Keratinocyte (primary cell): ENCODE data around the gene COG6. TPM values are rescaled to one million over a fixed set of nuclear protein-coding genes. Genes with fewer than 3 reads are reported as not detected.

ENCODE experiments used
- DNase-seq: peaks from one replicate; pipeline ENCODE4 v3.0.0-alpha.2; 2011; ENCODE audit warnings: low read depth, missing footprints, low spot score
- FAIRE-seq: peaks from 2 replicates; lab custom pipeline; 2011; peaks lifted over from hg19 to GRCh38; lab: Jason Lieb, UNC
- H2AFZ ChIP-seq: 2 replicates; pipeline ENCODE4 v1.6.0; 2012; ENCODE audit warnings: low read length, control low read depth, inconsistent platforms; ENCODE audit not compliant: control insufficient read depth
- H3K27ac ChIP-seq: 2 replicates; pipeline ENCODE4 v1.5.1; 2011; ENCODE audit warnings: low read length; ENCODE audit not compliant: control insufficient read depth, insufficient read depth
- H3K27me3 ChIP-seq: 3 replicates; pipeline ENCODE4 v1.6.0; 2011; ENCODE audit warnings: low read length; ENCODE audit not compliant: control insufficient read depth, insufficient read depth; ENCODE audit errors: extremely low read depth
- H3K36me3 ChIP-seq, 2 experiments: 2 replicates in 1 of 2; 3 replicates in 1 of 2; pipeline ENCODE4 v1.5.1; 2011; ENCODE audit warnings: low read length in 2 of 2, mild to moderate bottlenecking in 1 of 2; ENCODE audit not compliant: control insufficient read depth in 2 of 2, insufficient read depth in 2 of 2; ENCODE audit errors: extremely low read depth in 1 of 2
- H3K4me1 ChIP-seq: 3 replicates; pipeline ENCODE4 v1.5.1; 2011; ENCODE audit warnings: low read length; ENCODE audit not compliant: control insufficient read depth, insufficient read depth; ENCODE audit errors: extremely low read depth
- H3K4me2 ChIP-seq: 3 replicates; pipeline ENCODE4 v1.6.0; 2011; ENCODE audit warnings: low read depth, low read length; ENCODE audit not compliant: control insufficient read depth, insufficient read depth; ENCODE audit errors: extremely low read depth
- H3K4me3 ChIP-seq, 3 experiments: fragments of 200-600 bp in 1 of 3; sonication (generic) in 1 of 3; 2 replicates in 2 of 3; 3 replicates in 1 of 3; pipeline ENCODE4 v1.5.1; 2011 to 2016; ENCODE audit warnings: low read length in 3 of 3, mild to moderate bottlenecking in 3 of 3, control low read depth in 2 of 3, inconsistent platforms in 1 of 3, low read depth in 1 of 3, mixed read lengths in 1 of 3, mixed run types in 1 of 3, moderate library complexity in 1 of 3; ENCODE audit not compliant: control insufficient read depth in 2 of 3, insufficient read depth in 2 of 3; ENCODE audit errors: extremely low read depth in 1 of 3
- H3K79me2 ChIP-seq: 2 replicates; pipeline ENCODE4 v1.6.0; 2012; ENCODE audit warnings: low read length; ENCODE audit not compliant: control insufficient read depth, insufficient read depth
- H3K9ac ChIP-seq: 3 replicates; pipeline ENCODE4 v1.6.0; 2011; ENCODE audit warnings: low read length; ENCODE audit not compliant: control insufficient read depth, insufficient read depth; ENCODE audit errors: extremely low read depth
- H3K9me1 ChIP-seq: 3 replicates; pipeline ENCODE4 v1.6.0; 2011; ENCODE audit warnings: low read length; ENCODE audit not compliant: control insufficient read depth, insufficient read depth; ENCODE audit errors: extremely low read depth
- H3K9me3 ChIP-seq: 2 replicates; pipeline ENCODE4 v1.5.1; 2012; ENCODE audit warnings: low read depth, low read length; ENCODE audit not compliant: control insufficient read depth
- H4K20me1 ChIP-seq: 3 replicates; pipeline ENCODE4 v1.6.0; 2011; ENCODE audit warnings: low read length; ENCODE audit not compliant: control insufficient read depth, insufficient read depth; ENCODE audit errors: extremely low read depth
- EZH2 ChIP-seq: IDR thresholded peaks from one replicate; pipeline ENCODE4 v1.6.1; 2012; ENCODE audit warnings: inconsistent platforms, mild to moderate bottlenecking, low read length, moderate library complexity
- dilution Hi-C: fragments of 300-500 bp; cut with MboI; formaldehyde crosslinking; loops from one replicate; pipeline ENCODE4 v1.7.0; 2020; ENCODE audit warnings: low sequenced_read_pairs; ENCODE audit not compliant: extremely low pct_ligation_motif_present
- polyA plus RNA-seq, 5 experiments: library from polyadenylated mRNA; depleted of rRNA in 3 of 5; stranded (reverse) in 3 of 5; stranded (forward) in 1 of 5; unstranded in 1 of 5; fragments of >200 nt; gene quantifications; 1 replicate in 1 of 5; 2 replicates in 3 of 5; 3 replicates in 1 of 5; pipeline versions ENCODE4 v1.2.1 to v1.2.3, GENCODE V29; 2011 to 2012; ENCODE audit warnings: missing spikeins in 2 of 5, low read depth in 1 of 5, low replicate concordance in 1 of 5
- TF ChIP-seq, protein P1 (sequence below), 3 experiments: IDR thresholded peaks in 1 of 3; conservative IDR thresholded peaks in 1 of 3; optimal IDR thresholded peaks in 1 of 3; 2 replicates in 2 of 3; 3 replicates in 1 of 3; pipeline versions ENCODE3 to v1.5.1; 2011; ENCODE audit warnings: low read length in 3 of 3, mild to moderate bottlenecking in 3 of 3, moderate library complexity in 2 of 3, control low read depth in 1 of 3, inconsistent platforms in 1 of 3; ENCODE audit not compliant: insufficient read depth in 2 of 3; ENCODE audit errors: extremely low read depth in 1 of 3

COG6 gene
- polyA plus RNA-seq, 1 donor (not counting 4 experiments of a cell fraction or from before 2014, with no cell fraction given) = 25.5 TPM

- Histone ChIP-seq H3K9me3 (no peaks in the 10 kb centered on the region), H3K4me3 (peak overlapping the region; percentile 80 to 91 (median 90)), H3K27ac (peak overlapping the region; percentile 33), H3K4me1 (peaks cover 4% of the 10 kb centered on the region), H3K4me2 (peak overlapping the region; percentile 96), H2AFZ (peak overlapping the region; percentile 98), H3K79me2 (peaks cover 8% of the 10 kb centered on the region), H3K9ac (peak overlapping the region; percentile 80), H3K9me1 (no peaks in the 10 kb centered on the region), H3K27me3 (no peaks in the 10 kb centered on the region), H4K20me1 (no peaks in the 10 kb centered on the region), H3K36me3 (no peaks in the 10 kb centered on the region)
- dilution Hi-C loops = no loop called here
- FAIRE-seq (no peak), DNase-seq (no peak)
- no peak for TF ChIP-seq EZH2
- TF ChIP-seq, protein P1, sequence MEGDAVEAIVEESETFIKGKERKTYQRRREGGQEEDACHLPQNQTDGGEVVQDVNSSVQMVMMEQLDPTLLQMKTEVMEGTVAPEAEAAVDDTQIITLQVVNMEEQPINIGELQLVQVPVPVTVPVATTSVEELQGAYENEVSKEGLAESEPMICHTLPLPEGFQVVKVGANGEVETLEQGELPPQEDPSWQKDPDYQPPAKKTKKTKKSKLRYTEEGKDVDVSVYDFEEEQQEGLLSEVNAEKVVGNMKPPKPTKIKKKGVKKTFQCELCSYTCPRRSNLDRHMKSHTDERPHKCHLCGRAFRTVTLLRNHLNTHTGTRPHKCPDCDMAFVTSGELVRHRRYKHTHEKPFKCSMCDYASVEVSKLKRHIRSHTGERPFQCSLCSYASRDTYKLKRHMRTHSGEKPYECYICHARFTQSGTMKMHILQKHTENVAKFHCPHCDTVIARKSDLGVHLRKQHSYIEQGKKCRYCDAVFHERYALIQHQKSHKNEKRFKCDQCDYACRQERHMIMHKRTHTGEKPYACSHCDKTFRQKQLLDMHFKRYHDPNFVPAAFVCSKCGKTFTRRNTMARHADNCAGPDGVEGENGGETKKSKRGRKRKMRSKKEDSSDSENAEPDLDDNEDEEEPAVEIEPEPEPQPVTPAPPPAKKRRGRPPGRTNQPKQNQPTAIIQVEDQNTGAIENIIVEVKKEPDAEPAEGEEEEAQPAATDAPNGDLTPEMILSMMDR (optimal IDR thresholded peaks at IDR 0.05 in 1 of 3, IDR thresholded peaks at IDR 0.05 in 1 of 3, conservative IDR thresholded peaks at IDR 0.05 in 1 of 3; ENCODE audit: extremely low read depth in 1 of 3, insufficient read depth in 2 of 3, low read length in 3 of 3) = no peak
Observed at GRCh38 chr13:39656325-39656677, 839 bp downstream of the COG6 start.

GRCh38 chr13:39663508-39663907 lies 8.0 kb downstream of the COG6 start:
- no peaks in the 10 kb centered on the region for H3K27me3 ChIP-seq
- H3K4me1 ChIP-seq = no peaks in the 10 kb centered on the region
- no peaks in the 10 kb centered on the region for H3K9me1 ChIP-seq
- DNase-seq (no peak), FAIRE-seq (no peak)
- H2AFZ ChIP-seq = no peak overlapping the region
- TF ChIP-seq, protein P1 (optimal IDR thresholded peaks at IDR 0.05 in 1 of 3, IDR thresholded peaks at IDR 0.05 in 1 of 3, conservative IDR thresholded peaks at IDR 0.05 in 1 of 3; ENCODE audit: extremely low read depth in 1 of 3, insufficient read depth in 2 of 3, low read length in 3 of 3) = no peak
- TF ChIP-seq EZH2 = no peak
- H3K9me3 ChIP-seq = no peaks in the 10 kb centered on the region
- H3K9ac ChIP-seq = no peak overlapping the region
- dilution Hi-C loops = no loop called here
- H3K4me3 ChIP-seq = no peak overlapping the region
- no peak overlapping the region for H3K27ac ChIP-seq
- no peak overlapping the region for H3K4me2 ChIP-seq
- no peaks in the 10 kb centered on the region for H4K20me1 ChIP-seq
- H3K36me3 ChIP-seq = no peaks in the 10 kb centered on the region
- H3K79me2 ChIP-seq = no peaks in the 10 kb centered on the region
